HepG2 (cell line): ENCODE results near the gene EEPD1. TPM values are rescaled to one million over a fixed set of nuclear protein-coding genes. Genes with fewer than 3 reads are reported as not detected.

Experiments used
- JUNB ChIP-seq: sonication (generic); formaldehyde crosslinking; IDR thresholded peaks from 2 replicates; pipeline ENCODE4 v1.8.0; 2022; ENCODE audit warnings: missing genetic modification reagents, mild to moderate bottlenecking, borderline replicate concordance
- ZNF205 ChIP-seq: IDR thresholded peaks from 2 replicates; pipeline ENCODE4 v1.6.1; 2018; ENCODE audit warnings: missing biosample characterization, missing genetic modification reagents
- ZNF326 ChIP-seq: sonication (generic); formaldehyde crosslinking; IDR thresholded peaks from 2 replicates; pipeline ENCODE4 v1.4.0; 2020; ENCODE audit warnings: missing genetic modification reagents, borderline replicate concordance
- ZNF557 ChIP-seq: sonication (generic); formaldehyde crosslinking; IDR thresholded peaks from 2 replicates; pipeline ENCODE4 v1.4.0; 2020; ENCODE audit warnings: missing genetic modification reagents
- polyA plus RNA-seq, 8 experiments: library from polyadenylated mRNA; depleted of rRNA in 3 of 8; stranded (reverse) in 7 of 8; unstranded in 1 of 8; fragments of >200 nt; fragmentation: Illumina TruSeq in 4 of 8; extraction: Trizol in 4 of 8; gene quantifications; 2 replicates each; pipeline versions ENCODE4 v1.2.1 to v1.2.3, GENCODE V29; 2011 to 2016; ENCODE audit warnings: low read depth in 4 of 8, missing spikeins in 1 of 8, mixed read lengths in 1 of 8; ENCODE audit not compliant: insufficient read depth in 1 of 8
- total RNA-seq, 5 experiments: library from RNA; depleted of rRNA; stranded (reverse); fragments of >200 nt; fragmentation: Illumina TruSeq; extraction: Trizol; gene quantifications; 2 replicates each; pipeline ENCODE4 v1.2.3, GENCODE V29; 2016; ENCODE audit warnings: low read depth in 1 of 5
- TF ChIP-seq, protein P1 (sequence below): sonication (generic); formaldehyde crosslinking; IDR thresholded peaks from 2 replicates; pipeline ENCODE4 v1.5.1; 2020; ENCODE audit warnings: mild to moderate bottlenecking, missing genetic modification reagents, borderline replicate concordance
- TF ChIP-seq, protein P2 (sequence below): sonication (generic); formaldehyde crosslinking; IDR thresholded peaks from 2 replicates; pipeline ENCODE4 v1.4.0; 2020; ENCODE audit warnings: mild to moderate bottlenecking, low read depth, missing genetic modification reagents

EEPD1 gene
- total and polyA plus RNA-seq, 2 of the 13 experiments (the other 11 are each of a cell fraction or from before 2014, with no cell fraction given), result 10.1 to 16.4 TPM

DNA sequence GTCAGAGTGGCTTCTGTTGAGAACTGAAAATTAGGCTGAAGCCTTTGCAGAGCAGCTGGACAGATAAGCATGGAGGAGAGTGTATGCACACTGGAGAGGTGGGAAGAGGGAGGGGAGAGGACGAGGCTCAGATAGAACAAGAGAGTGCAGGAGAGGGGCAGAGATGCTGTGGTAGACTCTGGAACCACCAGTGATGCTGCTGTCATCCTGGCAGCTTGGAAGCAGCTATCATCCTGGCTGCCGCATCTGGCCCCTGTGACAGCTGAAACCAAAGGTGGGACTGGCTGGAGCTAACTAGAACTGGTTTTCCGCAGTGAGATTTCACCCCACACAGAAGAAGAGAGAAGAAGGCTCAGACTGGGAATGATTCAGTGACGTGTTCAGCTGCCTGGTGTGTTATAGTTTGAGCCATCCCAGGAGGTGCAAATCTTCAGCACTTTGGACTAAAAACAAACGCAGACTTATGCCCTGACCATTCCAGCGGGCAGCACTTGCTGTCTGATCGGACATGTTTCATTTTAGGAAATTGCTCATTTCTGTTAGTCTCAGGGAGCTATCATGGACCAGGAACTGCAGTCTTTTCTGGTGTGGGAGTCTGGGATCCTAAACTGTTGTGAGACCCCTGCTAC lies 38.4 kb downstream of the EEPD1 start (continued):
- TF ChIP-seq, protein P1, sequence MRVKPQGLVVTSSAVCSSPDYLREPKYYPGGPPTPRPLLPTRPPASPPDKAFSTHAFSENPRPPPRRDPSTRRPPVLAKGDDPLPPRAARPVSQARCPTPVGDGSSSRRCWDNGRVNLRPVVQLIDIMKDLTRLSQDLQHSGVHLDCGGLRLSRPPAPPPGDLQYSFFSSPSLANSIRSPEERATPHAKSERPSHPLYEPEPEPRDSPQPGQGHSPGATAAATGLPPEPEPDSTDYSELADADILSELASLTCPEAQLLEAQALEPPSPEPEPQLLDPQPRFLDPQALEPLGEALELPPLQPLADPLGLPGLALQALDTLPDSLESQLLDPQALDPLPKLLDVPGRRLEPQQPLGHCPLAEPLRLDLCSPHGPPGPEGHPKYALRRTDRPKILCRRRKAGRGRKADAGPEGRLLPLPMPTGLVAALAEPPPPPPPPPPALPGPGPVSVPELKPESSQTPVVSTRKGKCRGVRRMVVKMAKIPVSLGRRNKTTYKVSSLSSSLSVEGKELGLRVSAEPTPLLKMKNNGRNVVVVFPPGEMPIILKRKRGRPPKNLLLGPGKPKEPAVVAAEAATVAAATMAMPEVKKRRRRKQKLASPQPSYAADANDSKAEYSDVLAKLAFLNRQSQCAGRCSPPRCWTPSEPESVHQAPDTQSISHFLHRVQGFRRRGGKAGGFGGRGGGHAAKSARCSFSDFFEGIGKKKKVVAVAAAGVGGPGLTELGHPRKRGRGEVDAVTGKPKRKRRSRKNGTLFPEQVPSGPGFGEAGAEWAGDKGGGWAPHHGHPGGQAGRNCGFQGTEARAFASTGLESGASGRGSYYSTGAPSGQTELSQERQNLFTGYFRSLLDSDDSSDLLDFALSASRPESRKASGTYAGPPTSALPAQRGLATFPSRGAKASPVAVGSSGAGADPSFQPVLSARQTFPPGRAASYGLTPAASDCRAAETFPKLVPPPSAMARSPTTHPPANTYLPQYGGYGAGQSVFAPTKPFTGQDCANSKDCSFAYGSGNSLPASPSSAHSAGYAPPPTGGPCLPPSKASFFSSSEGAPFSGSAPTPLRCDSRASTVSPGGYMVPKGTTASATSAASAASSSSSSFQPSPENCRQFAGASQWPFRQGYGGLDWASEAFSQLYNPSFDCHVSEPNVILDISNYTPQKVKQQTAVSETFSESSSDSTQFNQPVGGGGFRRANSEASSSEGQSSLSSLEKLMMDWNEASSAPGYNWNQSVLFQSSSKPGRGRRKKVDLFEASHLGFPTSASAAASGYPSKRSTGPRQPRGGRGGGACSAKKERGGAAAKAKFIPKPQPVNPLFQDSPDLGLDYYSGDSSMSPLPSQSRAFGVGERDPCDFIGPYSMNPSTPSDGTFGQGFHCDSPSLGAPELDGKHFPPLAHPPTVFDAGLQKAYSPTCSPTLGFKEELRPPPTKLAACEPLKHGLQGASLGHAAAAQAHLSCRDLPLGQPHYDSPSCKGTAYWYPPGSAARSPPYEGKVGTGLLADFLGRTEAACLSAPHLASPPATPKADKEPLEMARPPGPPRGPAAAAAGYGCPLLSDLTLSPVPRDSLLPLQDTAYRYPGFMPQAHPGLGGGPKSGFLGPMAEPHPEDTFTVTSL (CRISPR knock-in tag), result no peak
- TF ChIP-seq JUNB (no peak), ZNF326 (CRISPR knock-in tag) (no peak), ZNF205 (CRISPR knock-in tag) (no peak), ZNF557 (no peak)
- TF ChIP-seq, protein P2, sequence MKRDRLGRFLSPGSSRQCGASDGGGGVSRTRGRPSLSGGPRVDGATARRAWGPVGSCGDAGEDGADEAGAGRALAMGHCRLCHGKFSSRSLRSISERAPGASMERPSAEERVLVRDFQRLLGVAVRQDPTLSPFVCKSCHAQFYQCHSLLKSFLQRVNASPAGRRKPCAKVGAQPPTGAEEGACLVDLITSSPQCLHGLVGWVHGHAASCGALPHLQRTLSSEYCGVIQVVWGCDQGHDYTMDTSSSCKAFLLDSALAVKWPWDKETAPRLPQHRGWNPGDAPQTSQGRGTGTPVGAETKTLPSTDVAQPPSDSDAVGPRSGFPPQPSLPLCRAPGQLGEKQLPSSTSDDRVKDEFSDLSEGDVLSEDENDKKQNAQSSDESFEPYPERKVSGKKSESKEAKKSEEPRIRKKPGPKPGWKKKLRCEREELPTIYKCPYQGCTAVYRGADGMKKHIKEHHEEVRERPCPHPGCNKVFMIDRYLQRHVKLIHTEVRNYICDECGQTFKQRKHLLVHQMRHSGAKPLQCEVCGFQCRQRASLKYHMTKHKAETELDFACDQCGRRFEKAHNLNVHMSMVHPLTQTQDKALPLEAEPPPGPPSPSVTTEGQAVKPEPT (CRISPR knock-in tag), result no peak
- TF ChIP-seq, all 625 proteins: peak for 0
